Subcutaneous adipose tissue (tissue), 4 donors: ENCODE data around the gene ANP32B. TPM values are rescaled to one million over a fixed set of nuclear protein-coding genes. Genes with fewer than 3 reads are reported as not detected.

ENCODE experiments used
- total RNA-seq, 4 donors: library from RNA; depleted of rRNA; stranded (reverse); fragments of >200 nt; gene quantifications; one replicate each; pipeline ENCODE4 v1.1.0, GENCODE V29; 2016
- TF ChIP-seq, protein P1 (sequence below): fragments of 450-650 bp; IDR thresholded peaks from one replicate; pipeline ENCODE4 v1.5.1; 2016; ENCODE audit warnings: low read depth, mild to moderate bottlenecking, control low read depth, antibody characterized with exemption, moderate library complexity

The ANP32B gene
- total RNA-seq, 4 donors from 2014 or later, result 32.8 to 61.4 (median 43.8) TPM

DNA sequence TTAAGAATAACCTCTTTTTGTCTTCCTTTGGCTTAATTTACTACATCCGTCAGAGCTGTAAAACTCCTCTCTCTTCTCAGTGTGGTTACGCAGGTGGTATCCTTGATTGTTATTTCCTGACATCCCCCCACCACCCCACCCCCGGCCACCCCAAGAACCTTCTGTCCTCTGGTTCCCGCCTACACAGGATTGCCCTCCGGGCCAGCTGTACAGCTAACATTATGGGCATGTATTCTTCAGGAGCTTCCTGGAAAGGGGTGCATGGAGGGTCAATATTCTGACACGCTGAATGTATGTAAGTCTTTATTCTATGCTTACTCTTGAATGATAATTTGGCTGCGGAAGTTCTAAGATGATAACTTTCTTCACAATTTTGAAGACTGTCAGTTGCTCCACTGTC lies 13.0 kb upstream of the ANP32B start:
- TF ChIP-seq, protein P1, sequence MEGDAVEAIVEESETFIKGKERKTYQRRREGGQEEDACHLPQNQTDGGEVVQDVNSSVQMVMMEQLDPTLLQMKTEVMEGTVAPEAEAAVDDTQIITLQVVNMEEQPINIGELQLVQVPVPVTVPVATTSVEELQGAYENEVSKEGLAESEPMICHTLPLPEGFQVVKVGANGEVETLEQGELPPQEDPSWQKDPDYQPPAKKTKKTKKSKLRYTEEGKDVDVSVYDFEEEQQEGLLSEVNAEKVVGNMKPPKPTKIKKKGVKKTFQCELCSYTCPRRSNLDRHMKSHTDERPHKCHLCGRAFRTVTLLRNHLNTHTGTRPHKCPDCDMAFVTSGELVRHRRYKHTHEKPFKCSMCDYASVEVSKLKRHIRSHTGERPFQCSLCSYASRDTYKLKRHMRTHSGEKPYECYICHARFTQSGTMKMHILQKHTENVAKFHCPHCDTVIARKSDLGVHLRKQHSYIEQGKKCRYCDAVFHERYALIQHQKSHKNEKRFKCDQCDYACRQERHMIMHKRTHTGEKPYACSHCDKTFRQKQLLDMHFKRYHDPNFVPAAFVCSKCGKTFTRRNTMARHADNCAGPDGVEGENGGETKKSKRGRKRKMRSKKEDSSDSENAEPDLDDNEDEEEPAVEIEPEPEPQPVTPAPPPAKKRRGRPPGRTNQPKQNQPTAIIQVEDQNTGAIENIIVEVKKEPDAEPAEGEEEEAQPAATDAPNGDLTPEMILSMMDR, result no peak

DNA sequence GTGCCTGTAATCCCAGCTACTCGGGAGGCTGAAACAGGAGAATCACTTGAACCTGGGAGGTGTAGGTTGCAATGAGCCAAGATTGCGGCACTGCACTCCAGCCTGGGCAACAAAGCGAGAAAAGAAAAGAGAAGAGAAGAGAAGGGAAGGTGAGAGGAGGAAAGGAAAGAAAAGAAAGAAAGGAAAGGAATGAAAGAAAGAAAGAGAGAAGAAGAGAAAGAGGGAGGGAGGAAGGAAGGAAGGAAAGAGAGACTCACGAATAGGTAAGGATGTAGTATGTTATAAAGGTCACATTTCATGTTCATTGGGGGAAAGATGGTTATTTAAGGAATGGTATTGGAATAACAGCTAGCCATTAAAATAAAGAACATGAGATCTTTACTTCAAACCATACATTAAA lies 10.4 kb upstream of the ANP32B start:
- TF ChIP-seq, protein P1, result no peak

DNA sequence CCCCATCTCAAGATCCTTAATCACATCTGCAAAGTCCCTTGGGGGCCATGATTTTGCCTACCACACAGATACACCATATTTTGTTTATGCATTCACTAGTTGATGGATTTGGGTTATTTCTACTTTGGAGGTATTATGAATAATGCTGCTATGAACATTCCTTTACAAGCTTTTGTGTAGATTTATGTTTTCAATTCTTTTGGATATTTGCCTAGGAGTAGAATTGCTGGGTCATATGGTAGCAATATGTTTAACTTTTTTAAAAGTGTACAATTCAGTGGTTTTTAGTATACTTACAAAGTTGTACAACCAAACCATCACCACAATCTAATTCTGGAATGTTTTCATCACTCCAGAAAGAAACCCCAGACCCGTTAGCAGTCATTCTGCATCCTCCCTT lies 7.8 kb upstream of the ANP32B start:
- TF ChIP-seq, protein P1, result no peak

DNA sequence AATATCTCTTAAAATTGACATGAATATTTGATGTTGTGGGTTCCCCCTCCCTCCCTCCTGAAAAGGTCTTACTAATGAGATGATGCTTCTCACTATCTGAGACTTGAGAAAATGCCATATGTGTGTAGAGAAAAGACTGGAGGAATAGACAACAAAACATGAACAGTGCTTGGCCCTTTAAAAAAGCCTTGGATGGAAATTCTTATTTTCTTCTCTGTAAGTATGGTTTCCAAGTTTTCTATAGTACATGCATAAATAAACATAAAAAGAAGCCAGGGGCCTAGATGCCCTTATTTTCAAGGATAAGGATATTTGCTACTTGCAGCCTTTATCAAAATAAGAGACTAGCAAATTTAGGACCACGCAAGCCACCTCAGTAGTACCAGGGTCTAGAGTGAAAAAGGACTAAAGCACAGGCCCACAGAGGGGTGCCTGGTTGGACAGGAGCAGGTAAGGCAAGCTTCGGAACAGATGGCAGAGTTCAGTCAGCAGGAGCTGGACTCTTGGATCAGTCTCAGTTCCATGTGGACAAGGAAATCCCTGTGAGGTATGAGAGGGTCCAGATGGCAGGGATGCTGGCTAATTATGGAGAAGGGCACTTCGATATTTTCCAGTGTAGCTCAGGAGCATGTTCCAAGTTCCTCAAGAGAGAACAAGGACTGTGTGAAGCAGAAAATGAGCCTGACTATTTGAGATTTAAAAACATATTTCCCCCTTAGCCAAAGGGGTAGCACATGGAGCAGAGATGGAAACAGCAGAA lies 4.6 kb upstream of the ANP32B start:
- TF ChIP-seq, protein P1, result no peak

DNA sequence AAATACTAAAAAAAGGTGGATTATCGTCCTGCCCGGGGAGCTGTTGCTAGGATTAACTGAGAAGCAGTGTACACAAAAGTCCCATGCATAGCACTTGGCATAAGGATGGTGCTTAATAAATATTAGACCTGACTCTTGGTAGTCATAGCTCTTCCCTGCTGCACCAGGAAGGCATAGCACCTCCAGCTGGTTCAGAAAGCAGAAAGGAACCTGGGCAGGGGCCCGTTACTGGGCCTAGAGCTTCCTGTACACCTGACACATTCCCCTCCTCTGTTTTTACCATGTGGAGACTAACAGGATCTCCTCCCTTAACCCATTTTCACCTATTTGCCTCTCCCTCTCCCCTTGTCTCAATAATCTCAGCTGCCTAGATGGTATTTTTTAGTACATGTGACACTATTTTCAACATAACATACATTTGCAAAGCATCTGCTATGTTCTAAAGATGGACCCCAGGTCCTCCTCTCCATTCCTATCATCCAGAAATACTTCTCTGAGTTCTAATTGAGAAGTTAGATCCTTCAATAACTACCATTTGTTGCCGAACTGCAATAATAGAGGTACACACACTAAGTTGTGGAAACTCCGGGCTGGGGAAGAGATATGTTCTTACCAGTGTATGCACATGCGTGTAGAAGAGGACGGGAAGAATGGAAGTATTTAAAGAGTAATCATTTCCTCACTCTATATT lies 3.2 kb upstream of the ANP32B start:
- TF ChIP-seq, protein P1, result no peak

DNA sequence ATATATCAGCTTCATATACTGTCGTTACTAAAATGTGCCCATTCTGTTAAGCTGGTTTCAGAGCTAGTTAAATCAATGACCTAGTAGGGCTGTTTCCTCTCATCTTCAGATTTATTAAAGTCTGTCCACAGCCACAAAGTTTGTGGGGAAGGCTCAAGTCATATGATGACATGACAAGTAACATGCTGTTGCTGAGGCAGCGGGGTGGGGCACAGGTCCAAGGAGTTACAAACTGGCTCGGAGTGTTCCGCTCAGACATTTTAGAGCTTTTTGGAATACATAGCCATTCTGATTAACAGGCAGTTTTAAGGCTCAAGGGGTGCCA lies 2.7 kb upstream of the ANP32B start:
- TF ChIP-seq, protein P1, result no peak

DNA sequence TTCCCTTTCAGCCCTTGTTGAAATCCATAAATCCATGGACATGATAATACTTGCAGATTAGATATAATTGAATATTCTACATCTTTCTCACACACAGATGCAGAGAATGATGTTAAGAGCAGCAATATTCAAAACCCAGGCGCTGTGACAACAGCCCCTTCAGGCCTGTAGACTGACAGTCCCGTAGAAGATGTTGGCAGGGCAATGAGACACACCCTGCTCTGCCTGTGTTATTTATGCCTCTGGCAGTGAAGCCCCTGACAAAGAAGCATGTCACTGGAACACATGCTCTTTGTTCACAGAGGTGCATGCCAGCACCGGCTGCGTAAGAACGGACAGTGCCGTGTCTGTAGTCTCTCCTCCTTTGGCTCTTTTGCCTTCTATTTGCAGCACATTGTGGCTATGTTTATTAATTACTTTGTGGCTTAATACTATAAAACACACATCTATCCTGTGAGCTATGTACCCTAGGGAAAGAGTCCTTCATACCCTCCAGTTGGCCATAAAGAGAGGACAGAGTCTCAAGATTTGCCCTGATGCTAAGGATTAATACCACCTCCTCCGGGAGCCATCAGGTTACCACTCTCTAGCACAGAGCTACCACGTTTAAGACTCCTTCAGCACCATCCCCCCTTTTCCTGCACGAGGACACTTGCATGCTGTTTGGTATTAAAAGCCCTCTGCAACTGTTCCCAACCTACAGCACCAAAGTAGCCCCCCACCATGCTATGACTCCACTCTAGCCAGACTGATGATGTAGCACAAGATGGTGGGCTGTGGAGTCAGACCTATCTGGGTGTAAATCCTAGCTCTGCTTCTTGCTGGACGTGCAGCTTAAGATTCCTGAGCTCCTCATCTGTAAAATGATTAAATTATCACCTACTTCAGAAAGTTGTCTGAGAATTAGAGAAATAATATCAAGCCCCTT lies 2.0 kb upstream of the ANP32B start:
- TF ChIP-seq, protein P1, result no peak
